Duodenal mucosa (tissue), 2 donors: Measurements from ENCODE around the gene KBTBD13.

ENCODE experiments used
- H3K27ac ChIP-seq: one replicate; pipeline ENCODE4 v1.7.0; 2013; ENCODE audit warnings: low read depth, low read length
- H3K27me3 ChIP-seq, 2 donors: one replicate each; pipeline ENCODE4 v1.7.0; 2013; ENCODE audit warnings: low read length in 2 of 2, control low read depth in 1 of 2; ENCODE audit not compliant: insufficient read depth in 2 of 2, control insufficient read depth in 1 of 2
- H3K36me3 ChIP-seq, 2 donors: one replicate each; pipeline ENCODE4 v1.7.0; 2013; ENCODE audit warnings: low read length in 2 of 2, control low read depth in 1 of 2; ENCODE audit not compliant: insufficient read depth in 2 of 2, control insufficient read depth in 1 of 2
- H3K4me1 ChIP-seq, 2 donors: one replicate each; pipeline ENCODE4 v1.7.0; 2013; ENCODE audit warnings: low read length in 2 of 2, control low read depth in 1 of 2; ENCODE audit not compliant: insufficient read depth in 2 of 2, control insufficient read depth in 1 of 2
- H3K4me3 ChIP-seq, 2 donors: one replicate each; pipeline ENCODE4 v1.7.0; 2013; ENCODE audit warnings: low read length in 2 of 2, low read depth in 1 of 2
- H3K9ac ChIP-seq, 2 donors: one replicate each; pipeline ENCODE4 v1.7.0; 2013; ENCODE audit warnings: low read length in 2 of 2, low read depth in 1 of 2
- H3K9me3 ChIP-seq, 2 donors: one replicate each; pipeline ENCODE4 v1.7.0; 2013; ENCODE audit warnings: low read length in 2 of 2, control low read depth in 1 of 2; ENCODE audit not compliant: control insufficient read depth in 1 of 2

The KBTBD13 gene

DNA sequence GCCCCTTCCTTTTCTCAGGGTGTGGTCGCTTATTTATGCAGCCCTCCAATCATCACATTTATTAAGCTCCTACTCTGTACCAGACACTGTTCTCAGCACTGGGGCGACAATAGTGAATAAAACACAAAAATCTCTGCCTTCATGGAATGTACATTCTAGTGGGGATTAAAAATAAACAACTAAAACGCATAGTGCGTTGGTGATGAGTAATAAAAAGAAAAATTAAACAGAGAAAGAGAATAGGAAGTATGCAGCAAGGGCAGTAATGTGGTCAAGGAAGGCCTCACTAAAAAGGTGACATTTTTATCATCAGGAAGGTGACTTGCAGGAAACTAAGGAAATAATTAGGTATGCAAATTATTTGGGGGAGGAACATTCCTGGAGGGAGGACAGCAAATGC lies 26.3 kb upstream of the KBTBD13 start:
- no peak overlapping the region for H3K9ac ChIP-seq
- peaks cover 28 to 30% of the 10 kb centered on the region in 2 donors for H3K4me1 ChIP-seq
- peaks cover 3 to 9% of the 10 kb centered on the region in 2 donors for H3K36me3 ChIP-seq
- H3K4me3 ChIP-seq, result no peak overlapping the region
- H3K27me3 ChIP-seq, result no peaks in the 10 kb centered on the region
- no peaks in the 10 kb centered on the region for H3K9me3 ChIP-seq
- H3K27ac ChIP-seq, result no peak overlapping the region

DNA sequence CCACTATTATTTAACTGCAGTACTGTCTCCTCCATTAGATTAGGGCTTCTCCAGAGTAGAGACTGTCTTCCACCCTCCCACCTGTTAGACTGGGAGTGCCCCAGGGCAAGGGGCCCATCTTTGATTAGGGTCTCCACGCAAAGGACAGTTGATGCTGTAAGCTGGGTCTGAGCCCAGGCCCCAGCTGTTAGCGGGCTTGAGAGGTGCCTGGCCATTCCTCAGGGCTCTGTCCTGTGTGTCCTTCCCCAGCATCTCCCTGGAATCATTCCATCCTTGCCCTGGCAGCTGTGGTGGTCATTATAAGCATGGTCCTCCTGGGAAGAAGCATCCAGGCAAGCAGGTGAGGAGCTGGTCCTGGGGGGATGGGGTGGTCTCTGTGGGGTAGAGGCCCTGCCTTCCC lies 25.3 kb upstream of the KBTBD13 start:
- peaks cover 29 to 34% of the 10 kb centered on the region in 2 donors for H3K4me1 ChIP-seq

DNA sequence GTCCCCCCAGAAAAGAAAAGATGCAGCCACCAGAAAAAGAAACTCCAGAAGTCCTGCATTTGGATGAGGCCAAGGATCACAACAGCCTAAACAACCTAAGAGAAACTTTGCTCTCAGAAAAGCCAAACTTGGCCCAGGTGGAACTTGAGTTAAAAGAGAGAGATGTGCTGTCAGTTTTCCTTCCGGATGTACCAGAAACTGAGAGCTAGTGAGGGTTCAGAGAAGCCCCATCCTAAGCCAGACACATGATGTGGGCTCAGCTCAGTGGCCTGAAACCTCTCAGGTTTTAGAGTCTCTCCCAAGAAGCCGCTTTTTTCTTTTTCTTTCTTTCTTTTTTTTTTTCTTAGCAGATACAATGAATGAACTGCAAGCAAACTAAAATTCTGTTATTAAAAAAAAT lies 23.6 kb upstream of the KBTBD13 start:
- H3K27ac ChIP-seq, result no peak overlapping the region
- H3K36me3 ChIP-seq, result peaks cover 3 to 9% of the 10 kb centered on the region in 2 donors
- no peaks in the 10 kb centered on the region for H3K9me3 ChIP-seq
- peaks cover 43 to 48% of the 10 kb centered on the region in 2 donors for H3K4me1 ChIP-seq
- no peak overlapping the region for H3K4me3 ChIP-seq
- no peaks in the 10 kb centered on the region for H3K27me3 ChIP-seq
- no peak overlapping the region for H3K9ac ChIP-seq

More for the DNA sequence above, 25.3 kb upstream of the KBTBD13 start:
- H3K27me3 ChIP-seq, result no peaks in the 10 kb centered on the region
- peaks cover 3 to 9% of the 10 kb centered on the region in 2 donors for H3K36me3 ChIP-seq
- H3K9ac ChIP-seq, result no peak overlapping the region
- H3K4me3 ChIP-seq, result no peak overlapping the region
- no peaks in the 10 kb centered on the region for H3K9me3 ChIP-seq
- H3K27ac ChIP-seq, result no peak overlapping the region

DNA sequence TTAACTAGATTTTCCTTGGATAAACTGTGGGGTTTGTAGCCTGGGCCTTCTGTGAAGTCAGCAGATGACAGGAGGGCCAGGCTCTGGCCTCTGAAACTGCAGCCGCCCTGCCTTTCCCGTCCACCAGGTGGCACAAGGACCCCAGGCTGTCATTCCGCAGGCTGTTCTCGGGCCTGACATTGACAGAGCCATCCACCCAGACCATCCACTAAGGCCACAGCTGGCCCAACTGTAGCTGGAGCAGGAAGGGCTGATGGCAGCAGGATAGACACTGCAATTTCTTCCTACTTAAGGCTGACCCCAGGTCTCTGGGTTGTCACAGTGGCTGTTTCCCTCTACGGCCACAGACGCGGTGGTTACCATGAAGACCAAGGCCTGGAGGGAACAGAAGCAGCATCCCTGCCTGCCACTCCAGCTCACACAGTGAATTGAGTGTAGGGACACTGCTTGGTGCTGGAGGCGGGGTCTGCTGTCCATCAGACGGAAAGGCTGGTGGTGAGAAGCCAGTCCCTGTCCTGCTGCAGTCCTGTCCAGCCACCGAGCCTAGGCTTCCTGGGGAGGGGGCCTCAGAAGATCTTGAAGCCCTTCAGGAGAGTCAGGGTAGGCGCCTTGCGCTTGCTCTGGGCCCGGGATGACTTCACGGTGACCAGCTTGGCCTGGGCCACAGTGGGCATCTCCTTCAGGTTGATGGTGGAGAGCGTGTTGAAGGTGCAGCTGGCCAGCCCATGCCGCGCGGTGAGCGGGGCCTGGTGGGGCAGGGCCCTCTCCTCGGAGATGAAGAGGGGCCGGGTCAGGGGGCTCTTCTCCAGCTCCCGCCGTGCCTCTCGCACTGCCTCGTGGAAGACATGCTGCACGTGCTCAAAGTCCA lies 22.0 kb upstream of the KBTBD13 start:
- H3K9ac ChIP-seq, result no peak overlapping the region
- H3K27ac ChIP-seq, result no peak overlapping the region
- H3K36me3 ChIP-seq, result peaks cover 3 to 9% of the 10 kb centered on the region in 2 donors
- H3K4me1 ChIP-seq, result peaks cover 33 to 43% of the 10 kb centered on the region in 2 donors
- no peak overlapping the region for H3K4me3 ChIP-seq
- H3K9me3 ChIP-seq, result no peaks in the 10 kb centered on the region
- H3K27me3 ChIP-seq, result no peaks in the 10 kb centered on the region

DNA sequence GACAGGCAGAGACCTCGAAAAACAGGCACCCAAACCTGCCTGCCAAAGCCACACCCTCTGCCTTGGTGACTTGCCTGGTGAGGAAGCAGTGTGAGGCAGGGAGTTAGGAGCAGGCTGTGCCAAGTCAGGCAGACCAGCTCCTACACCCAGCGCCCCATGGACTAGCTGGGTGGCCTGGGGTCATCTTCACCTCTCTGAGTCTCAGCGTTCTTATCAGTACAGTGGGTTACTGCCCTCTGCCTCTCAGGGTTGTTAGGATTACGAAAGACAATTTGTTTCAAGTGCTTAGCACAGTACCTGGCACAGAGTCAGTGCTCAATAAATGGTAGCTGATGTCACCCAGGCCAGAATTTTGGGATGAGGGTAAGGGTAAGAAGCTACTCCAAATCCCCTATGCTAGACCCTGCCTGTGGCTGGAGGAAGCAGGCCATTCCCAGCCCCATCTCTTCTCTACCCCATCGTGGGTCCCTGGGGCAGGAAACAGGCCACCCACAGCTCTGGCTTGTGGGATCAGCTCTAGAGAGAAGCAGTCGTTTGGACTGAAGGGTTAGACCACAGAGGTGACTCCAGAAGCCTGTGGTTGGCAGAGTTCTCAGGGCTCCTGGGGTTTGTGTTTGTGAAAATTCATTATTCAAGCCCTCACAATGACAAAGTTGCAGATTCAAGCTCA lies 21.2 kb upstream of the KBTBD13 start:
- Histone ChIP-seq H3K27ac (no peak overlapping the region), H3K9ac (peak overlapping the region in 1 of 2 donors; percentile 6), H3K4me1 (peaks cover 29 to 35% of the 10 kb centered on the region in 2 donors), H3K27me3 (no peaks in the 10 kb centered on the region), H3K4me3 (no peak overlapping the region), H3K36me3 (peaks cover 3 to 9% of the 10 kb centered on the region in 2 donors), H3K9me3 (no peaks in the 10 kb centered on the region)

DNA sequence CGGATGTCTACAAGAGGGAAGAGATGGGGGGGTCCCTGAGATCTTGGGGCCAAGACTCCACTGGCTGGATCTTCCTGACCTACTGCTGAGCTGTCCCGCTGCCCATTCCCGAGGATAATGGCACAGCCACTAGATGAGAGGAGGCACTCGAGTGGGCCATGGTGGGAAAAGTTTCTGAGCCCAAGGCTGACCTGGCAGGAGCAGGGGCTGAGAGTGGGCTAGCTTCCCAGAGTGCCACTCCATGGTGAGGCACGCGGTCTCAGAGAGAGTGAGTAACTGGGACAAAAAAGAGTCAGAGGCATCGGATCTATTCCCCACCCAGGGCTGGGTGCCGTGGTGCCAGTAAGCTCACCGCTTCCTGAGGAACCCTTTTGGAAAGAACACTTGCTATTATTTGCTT lies 20.4 kb upstream of the KBTBD13 start:
- Histone ChIP-seq H3K27ac (no peak overlapping the region), H3K4me1 (peaks cover 29 to 34% of the 10 kb centered on the region in 2 donors), H3K9ac (no peak overlapping the region), H3K36me3 (peaks cover 3 to 9% of the 10 kb centered on the region in 2 donors), H3K9me3 (no peaks in the 10 kb centered on the region), H3K4me3 (no peak overlapping the region), H3K27me3 (no peaks in the 10 kb centered on the region)

DNA sequence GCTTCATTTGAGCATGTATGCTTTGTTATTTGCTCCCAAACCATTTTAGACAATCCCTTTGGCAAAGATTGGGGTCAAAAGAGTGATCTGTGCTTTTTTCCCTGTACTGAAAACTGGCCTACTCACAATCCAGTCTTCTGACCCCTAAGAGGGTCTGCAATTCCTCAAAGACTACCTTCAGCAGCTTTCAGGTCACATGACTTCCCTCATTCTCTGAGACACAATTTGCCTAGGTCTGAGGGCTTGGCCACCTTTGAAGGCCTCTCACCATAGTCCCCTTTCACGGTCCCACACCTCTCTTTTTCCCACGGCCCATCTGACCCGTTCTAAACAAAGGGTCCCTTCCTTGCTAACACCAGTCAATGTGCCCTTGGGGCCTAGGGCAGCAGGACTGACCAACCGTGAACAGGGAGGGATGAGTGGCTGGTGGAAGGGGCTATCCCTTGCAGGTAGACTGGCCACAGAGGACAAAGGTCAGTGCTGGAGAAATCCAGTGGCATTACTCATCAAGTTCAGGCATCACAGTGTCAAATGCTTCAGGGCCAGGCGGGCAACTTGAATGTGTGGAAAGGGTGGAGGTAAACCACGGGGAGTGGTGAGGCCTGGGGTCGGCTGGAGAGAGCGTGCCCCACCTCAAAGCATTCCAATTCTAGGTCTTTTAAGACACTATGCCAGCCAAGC lies 19.5 kb upstream of the KBTBD13 start:
- Histone ChIP-seq H3K27me3 (no peaks in the 10 kb centered on the region), H3K27ac (no peak overlapping the region), H3K4me1 (peaks cover 29 to 34% of the 10 kb centered on the region in 2 donors), H3K9me3 (no peaks in the 10 kb centered on the region), H3K4me3 (no peak overlapping the region), H3K36me3 (peaks cover 3 to 5% of the 10 kb centered on the region in 2 donors), H3K9ac (no peak overlapping the region)

DNA sequence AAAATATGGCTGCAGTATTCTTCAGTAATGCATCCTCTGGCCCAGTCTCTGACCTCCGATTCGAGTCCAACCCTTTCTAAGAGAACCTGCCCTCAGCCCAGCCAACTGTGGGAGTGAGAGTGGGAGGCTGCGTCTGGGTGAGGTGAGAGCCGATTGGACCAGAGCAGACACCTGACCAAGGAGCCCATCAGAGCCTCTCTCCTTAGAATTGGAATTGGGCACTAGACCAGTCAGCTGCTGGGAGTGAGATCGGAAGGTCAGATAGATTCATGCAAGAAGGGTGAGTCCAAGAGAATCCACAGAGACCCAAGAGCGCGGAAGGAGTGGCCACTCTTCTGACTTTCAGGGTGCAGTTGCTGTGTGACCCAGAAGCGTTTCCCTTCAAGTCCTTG lies 19.0 kb upstream of the KBTBD13 start:
- no peak overlapping the region for H3K27ac ChIP-seq
- peaks cover 3 to 5% of the 10 kb centered on the region in 2 donors for H3K36me3 ChIP-seq

DNA sequence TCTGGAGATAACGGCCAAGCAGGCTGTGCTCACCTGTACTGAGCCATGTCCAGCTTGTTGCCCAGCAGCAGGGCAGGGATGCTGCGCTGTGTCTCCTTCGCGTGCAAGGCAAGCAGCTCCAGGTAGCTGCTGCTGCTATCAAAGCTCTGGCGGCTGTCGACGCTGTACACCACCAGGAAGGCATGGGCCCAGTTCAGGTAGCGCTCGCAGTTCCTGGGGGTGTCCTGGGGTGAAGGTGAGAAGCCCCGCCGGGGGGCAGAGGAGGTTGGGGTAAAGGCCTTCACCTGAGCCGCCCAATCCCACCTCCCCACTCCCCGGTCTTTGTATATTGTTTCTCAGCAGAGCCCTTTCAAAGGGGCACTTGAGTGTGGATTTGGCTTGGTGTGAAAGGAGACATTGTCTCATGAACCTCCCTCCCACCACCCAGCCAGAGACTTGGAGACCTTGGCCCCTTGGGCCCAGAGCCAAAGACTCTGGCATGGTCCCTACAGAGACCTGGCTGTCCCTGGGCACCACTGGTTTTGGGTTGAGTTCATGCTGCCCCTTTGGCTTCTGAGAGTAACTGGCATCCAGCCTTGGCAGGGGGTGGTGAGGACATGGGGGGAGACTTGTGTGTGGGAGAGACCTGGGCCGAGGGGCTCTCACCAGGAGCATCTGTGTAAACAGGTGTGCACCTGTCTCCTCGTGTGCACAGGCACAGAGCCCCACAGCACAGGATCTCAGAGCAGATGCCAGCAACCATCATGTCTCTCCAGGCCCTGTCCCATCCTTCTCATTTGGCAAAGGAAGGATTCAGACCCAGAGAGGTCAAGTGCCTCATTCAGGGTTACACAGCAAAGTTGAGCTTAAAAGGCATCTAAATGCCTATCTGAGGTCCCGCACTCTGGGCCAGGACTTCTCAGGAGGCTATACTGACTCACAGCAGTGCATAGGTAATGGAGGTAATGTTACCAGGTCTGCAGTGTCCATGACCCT lies 17.9 kb upstream of the KBTBD13 start:
- Histone ChIP-seq H3K27ac (no peak overlapping the region), H3K36me3 (peaks cover 0 to under 1% of the 10 kb centered on the region in 2 donors), H3K4me1 (peaks cover 29 to 34% of the 10 kb centered on the region in 2 donors), H3K9ac (no peak overlapping the region), H3K4me3 (no peak overlapping the region), H3K9me3 (no peaks in the 10 kb centered on the region), H3K27me3 (no peaks in the 10 kb centered on the region)

More for the DNA sequence above, 19.0 kb upstream of the KBTBD13 start:
- H3K4me3 ChIP-seq, result no peak overlapping the region
- H3K9ac ChIP-seq, result no peak overlapping the region
- peaks cover 29 to 34% of the 10 kb centered on the region in 2 donors for H3K4me1 ChIP-seq
- H3K9me3 ChIP-seq, result no peaks in the 10 kb centered on the region
- H3K27me3 ChIP-seq, result no peaks in the 10 kb centered on the region
